ENCODE data around the gene RPS6KC1. TPM values are rescaled to one million over a fixed set of nuclear protein-coding genes. Genes with fewer than 3 reads are reported as not detected.
"Not testable (repeated sequence)": the region's sequence is repeated elsewhere in the genome, so short reads cannot be mapped to it uniquely, and the experiment has no call there.

Gene RPS6KC1
- total RNA-seq, 1 experiment from 2014 or later = 33.4 TPM

GRCh38 chr1:213054733-213055591 is 3.9 kb downstream of the RPS6KC1 start:
- DNase-seq (ENCODE audit: extremely low read depth, low read depth) = no peak

DNA sequence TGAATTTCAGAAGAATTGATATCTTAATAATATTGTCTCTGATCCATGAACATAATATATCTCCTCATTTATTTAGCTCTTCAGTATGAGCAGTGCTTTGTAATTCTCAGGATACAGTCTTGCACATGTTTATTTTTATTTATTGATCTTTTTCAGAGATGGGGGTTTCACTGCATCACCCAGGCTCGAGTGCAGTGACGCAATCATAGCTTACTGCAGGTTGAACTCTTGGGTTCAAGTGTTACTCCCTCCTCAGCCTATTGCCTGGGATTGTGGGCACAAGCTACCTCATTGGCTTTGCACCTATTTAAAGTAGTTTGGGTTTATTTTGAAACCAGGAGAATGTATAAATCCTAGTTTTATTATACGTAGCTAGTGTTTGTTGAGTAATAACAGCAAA is 4.7 kb downstream of the RPS6KC1 start:
- DNase-seq (ENCODE audit: extremely low read depth, low read depth) = no peak

GRCh38 chr1:213057264-213058059 is 6.4 kb downstream of the RPS6KC1 start:
- DNase-seq (ENCODE audit: extremely low read depth, low read depth) = no peak

GRCh38 chr1:213060836-213061235 is 9.8 kb downstream of the RPS6KC1 start:
- DNase-seq (ENCODE audit: extremely low read depth, low read depth) = no peak

- no peak for DNase-seq (ENCODE audit: extremely low read depth, low read depth)
Measured at GRCh38 chr1:213061263-213061662, 10.2 kb downstream of the RPS6KC1 start.

- no peak for DNase-seq (ENCODE audit: extremely low read depth, low read depth)
Measured at GRCh38 chr1:213065800-213066199, 14.8 kb downstream of the RPS6KC1 start.

- DNase-seq (ENCODE audit: extremely low read depth, low read depth) = no peak
Measured at GRCh38 chr1:213066363-213066762, 15.3 kb downstream of the RPS6KC1 start.

- no peak for DNase-seq (ENCODE audit: extremely low read depth, low read depth)
Measured at GRCh38 chr1:213067352-213067751, 16.3 kb downstream of the RPS6KC1 start.

GRCh38 chr1:213070406-213070805 is 19.4 kb downstream of the RPS6KC1 start:
- no peak for DNase-seq (ENCODE audit: extremely low read depth, low read depth)

GRCh38 chr1:213075725-213076124 is 24.7 kb downstream of the RPS6KC1 start:
- no peak for DNase-seq (ENCODE audit: extremely low read depth, low read depth)

- no peak for DNase-seq (ENCODE audit: extremely low read depth, low read depth)
Measured at GRCh38 chr1:213082420-213083111, 31.5 kb downstream of the RPS6KC1 start.

- DNase-seq (ENCODE audit: extremely low read depth, low read depth) = no peak
Measured at GRCh38 chr1:213083112-213083445, 32.0 kb downstream of the RPS6KC1 start.

DNA sequence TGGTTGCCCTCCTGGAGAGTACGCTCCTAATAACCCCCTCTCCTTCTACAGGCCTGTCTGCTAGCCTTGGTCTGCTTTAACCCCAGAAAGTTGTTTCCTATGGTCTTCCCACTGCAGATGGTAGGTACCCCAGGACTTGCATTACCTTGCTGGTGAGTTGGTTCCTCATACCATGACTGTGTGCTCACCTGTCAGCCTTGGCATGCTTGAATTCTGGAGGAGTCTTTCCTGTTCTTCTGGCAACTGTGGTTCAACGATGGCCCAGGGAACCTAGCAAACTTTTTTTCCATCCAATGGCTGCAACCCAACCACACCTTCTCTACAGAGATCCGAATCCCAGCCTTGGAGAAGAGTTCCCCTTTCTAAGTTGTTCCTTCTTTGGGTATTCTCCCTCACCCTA is 36.9 kb downstream of the RPS6KC1 start:
- no peak for DNase-seq (ENCODE audit: extremely low read depth, low read depth)

- no peak for DNase-seq (ENCODE audit: extremely low read depth, low read depth)
Measured at GRCh38 chr1:213089924-213090677, 39.1 kb downstream of the RPS6KC1 start.

GRCh38 chr1:213094446-213094845 is 43.4 kb downstream of the RPS6KC1 start:
- DNase-seq (ENCODE audit: extremely low read depth, low read depth) = peak; percentile 28

GRCh38 chr1:213095467-213095866 is 44.4 kb downstream of the RPS6KC1 start:
- no peak for DNase-seq (ENCODE audit: extremely low read depth, low read depth)

- DNase-seq (ENCODE audit: extremely low read depth, low read depth) = no peak
Measured at GRCh38 chr1:213099682-213100399, 48.8 kb downstream of the RPS6KC1 start.

- DNase-seq (ENCODE audit: extremely low read depth, low read depth) = not testable (repeated sequence)
Measured at GRCh38 chr1:213100565-213100964, 49.5 kb downstream of the RPS6KC1 start.

DNA sequence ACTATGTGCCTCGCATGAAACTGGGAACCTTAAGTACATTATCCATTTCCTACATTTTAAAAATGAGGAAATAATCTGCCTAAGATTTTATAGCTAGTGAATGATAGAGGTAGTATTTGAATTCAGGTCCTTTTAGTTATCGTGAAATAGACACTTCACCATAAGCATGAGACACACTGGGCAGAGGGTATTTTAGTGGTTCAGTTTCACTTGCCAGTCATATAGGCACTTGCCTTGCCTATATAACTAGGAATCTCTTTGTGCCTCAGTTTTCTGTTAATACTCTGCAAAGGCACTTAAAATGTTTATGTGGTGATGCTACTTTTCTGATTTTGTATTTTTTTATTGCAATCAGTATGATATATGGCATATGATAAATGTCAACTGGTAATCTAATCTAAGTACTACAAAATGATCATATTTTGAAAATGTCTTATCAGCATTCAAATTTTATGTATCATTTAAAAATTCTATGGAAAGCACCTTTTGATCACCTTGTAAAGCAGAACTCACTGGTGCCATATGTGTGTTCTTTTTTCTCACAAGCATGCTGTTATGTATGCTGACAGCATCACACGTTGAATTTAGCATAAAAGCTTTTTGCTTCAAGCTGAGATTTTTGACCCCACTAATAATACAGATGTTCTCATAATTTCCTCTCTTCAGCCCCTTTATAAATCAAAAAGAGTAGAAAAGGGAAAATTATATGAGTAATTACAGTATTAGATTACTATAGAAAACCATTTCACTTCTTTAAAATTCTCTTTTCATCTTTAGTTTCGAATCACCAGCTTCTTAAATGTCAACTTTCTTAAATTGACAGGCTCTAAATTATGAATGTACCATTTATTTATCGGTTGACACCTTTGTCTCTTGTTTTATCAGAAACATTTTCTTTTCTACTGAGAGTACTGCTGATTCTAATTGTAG is 52.6 kb downstream of the RPS6KC1 start:
- DNase-seq (ENCODE audit: extremely low read depth, low read depth) = no peak

Measured in NCI-H460 (cell line).